Measurements from ENCODE around the gene ENPP1. TPM values are rescaled to one million over a fixed set of nuclear protein-coding genes. Genes with fewer than 3 reads are reported as not detected.

The ENPP1 gene
- total and polyA plus RNA-seq, 9 of the 15 experiments (the other 6 are each of a cell fraction or from before 2014, with no cell fraction given): 0.03 to 0.56 (median 0.14) TPM

DNA sequence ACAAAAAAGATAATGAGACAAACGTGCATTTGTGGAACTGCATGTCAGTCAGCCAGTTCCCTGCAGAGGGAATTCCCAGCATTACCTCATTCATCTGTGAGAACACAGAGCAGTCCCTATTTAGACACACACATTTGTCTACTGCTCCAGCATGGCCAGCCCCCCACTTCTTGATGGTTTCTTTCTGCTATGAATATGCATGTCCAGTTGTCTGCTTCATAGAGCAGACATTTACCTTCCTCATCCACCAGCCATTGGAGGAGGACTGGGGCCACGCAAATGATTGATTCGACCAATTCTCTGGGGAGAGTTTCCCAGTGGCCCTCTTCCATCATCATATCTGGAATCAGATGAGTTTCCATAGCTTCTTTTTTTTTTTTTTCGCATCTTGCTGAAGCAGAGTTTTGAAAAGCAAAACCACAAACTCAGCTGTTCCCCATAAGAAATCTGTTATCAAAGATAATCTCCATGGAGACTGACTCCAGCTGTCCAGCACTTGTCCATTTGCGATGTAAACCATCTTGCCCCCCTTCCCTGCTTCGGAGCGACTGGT is 11.8 kb downstream of the ENPP1 start (continued):
- TF ChIP-seq, protein P1, sequence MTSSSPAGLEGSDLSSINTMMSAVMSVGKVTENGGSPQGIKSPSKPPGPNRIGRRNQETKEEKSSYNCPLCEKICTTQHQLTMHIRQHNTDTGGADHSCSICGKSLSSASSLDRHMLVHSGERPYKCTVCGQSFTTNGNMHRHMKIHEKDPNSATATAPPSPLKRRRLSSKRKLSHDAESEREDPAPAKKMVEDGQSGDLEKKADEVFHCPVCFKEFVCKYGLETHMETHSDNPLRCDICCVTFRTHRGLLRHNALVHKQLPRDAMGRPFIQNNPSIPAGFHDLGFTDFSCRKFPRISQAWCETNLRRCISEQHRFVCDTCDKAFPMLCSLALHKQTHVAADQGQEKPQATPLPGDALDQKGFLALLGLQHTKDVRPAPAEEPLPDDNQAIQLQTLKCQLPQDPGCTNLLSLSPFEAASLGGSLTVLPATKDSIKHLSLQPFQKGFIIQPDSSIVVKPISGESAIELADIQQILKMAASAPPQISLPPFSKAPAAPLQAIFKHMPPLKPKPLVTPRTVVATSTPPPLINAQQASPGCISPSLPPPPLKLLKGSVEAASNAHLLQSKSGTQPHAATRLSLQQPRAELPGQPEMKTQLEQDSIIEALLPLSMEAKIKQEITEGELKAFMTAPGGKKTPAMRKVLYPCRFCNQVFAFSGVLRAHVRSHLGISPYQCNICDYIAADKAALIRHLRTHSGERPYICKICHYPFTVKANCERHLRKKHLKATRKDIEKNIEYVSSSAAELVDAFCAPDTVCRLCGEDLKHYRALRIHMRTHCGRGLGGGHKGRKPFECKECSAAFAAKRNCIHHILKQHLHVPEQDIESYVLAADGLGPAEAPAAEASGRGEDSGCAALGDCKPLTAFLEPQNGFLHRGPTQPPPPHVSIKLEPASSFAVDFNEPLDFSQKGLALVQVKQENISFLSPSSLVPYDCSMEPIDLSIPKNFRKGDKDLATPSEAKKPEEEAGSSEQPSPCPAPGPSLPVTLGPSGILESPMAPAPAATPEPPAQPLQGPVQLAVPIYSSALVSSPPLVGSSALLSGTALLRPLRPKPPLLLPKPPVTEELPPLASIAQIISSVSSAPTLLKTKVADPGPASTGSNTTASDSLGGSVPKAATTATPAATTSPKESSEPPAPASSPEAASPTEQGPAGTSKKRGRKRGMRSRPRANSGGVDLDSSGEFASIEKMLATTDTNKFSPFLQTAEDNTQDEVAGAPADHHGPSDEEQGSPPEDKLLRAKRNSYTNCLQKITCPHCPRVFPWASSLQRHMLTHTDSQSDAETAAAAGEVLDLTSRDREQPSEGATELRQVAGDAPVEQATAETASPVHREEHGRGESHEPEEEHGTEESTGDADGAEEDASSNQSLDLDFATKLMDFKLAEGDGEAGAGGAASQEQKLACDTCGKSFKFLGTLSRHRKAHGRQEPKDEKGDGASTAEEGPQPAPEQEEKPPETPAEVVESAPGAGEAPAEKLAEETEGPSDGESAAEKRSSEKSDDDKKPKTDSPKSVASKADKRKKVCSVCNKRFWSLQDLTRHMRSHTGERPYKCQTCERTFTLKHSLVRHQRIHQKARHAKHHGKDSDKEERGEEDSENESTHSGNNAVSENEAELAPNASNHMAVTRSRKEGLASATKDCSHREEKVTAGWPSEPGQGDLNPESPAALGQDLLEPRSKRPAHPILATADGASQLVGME (CRISPR knock-in tag; IDR thresholded peaks at IDR 0.05): 0 out of 2 replicates have a peak, but pooled peaks have one; percentile 17
- TF ChIP-seq ZNF57 (CRISPR knock-in tag; IDR thresholded peaks at IDR 0.05): no peak
- TF ChIP-seq, protein P2, sequence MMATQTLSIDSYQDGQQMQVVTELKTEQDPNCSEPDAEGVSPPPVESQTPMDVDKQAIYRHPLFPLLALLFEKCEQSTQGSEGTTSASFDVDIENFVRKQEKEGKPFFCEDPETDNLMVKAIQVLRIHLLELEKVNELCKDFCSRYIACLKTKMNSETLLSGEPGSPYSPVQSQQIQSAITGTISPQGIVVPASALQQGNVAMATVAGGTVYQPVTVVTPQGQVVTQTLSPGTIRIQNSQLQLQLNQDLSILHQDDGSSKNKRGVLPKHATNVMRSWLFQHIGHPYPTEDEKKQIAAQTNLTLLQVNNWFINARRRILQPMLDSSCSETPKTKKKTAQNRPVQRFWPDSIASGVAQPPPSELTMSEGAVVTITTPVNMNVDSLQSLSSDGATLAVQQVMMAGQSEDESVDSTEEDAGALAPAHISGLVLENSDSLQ (IDR thresholded peaks at IDR 0.05): no peak
- TF ChIP-seq ZNF146 (CRISPR knock-in tag; IDR thresholded peaks at IDR 0.05; ENCODE audit: unreplicated experiment): no peak
- TF ChIP-seq SOX6 (IDR thresholded peaks at IDR 0.05): 0 out of 2 replicates have a peak, but pooled peaks have one; percentile 10
- TF ChIP-seq, protein P3, sequence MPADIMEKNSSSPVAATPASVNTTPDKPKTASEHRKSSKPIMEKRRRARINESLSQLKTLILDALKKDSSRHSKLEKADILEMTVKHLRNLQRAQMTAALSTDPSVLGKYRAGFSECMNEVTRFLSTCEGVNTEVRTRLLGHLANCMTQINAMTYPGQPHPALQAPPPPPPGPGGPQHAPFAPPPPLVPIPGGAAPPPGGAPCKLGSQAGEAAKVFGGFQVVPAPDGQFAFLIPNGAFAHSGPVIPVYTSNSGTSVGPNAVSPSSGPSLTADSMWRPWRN (IDR thresholded peaks at IDR 0.05; ENCODE audit: low read depth): no peak
- TF ChIP-seq, protein P4, sequence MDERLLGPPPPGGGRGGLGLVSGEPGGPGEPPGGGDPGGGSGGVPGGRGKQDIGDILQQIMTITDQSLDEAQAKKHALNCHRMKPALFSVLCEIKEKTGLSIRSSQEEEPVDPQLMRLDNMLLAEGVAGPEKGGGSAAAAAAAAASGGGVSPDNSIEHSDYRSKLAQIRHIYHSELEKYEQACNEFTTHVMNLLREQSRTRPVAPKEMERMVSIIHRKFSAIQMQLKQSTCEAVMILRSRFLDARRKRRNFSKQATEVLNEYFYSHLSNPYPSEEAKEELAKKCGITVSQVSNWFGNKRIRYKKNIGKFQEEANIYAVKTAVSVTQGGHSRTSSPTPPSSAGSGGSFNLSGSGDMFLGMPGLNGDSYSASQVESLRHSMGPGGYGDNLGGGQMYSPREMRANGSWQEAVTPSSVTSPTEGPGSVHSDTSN (CRISPR knock-in tag; IDR thresholded peaks at IDR 0.05; ENCODE audit: low read depth): no peak
- TF ChIP-seq, protein P4 (tag; conservative IDR thresholded peaks at IDR 0.05; ENCODE audit: low read depth): no peak
- no peak for TF ChIP-seq GATAD2A (IDR thresholded peaks at IDR 0.05)
- TF ChIP-seq SETDB1 (IDR thresholded peaks at IDR 0.05; ENCODE audit: low read length): no peak
- no peak for TF ChIP-seq ZNF780A (CRISPR knock-in tag; IDR thresholded peaks at IDR 0.05)
- no peak for TF ChIP-seq KLF1 (tag; IDR thresholded peaks at IDR 0.05)
- TF ChIP-seq, protein P5, sequence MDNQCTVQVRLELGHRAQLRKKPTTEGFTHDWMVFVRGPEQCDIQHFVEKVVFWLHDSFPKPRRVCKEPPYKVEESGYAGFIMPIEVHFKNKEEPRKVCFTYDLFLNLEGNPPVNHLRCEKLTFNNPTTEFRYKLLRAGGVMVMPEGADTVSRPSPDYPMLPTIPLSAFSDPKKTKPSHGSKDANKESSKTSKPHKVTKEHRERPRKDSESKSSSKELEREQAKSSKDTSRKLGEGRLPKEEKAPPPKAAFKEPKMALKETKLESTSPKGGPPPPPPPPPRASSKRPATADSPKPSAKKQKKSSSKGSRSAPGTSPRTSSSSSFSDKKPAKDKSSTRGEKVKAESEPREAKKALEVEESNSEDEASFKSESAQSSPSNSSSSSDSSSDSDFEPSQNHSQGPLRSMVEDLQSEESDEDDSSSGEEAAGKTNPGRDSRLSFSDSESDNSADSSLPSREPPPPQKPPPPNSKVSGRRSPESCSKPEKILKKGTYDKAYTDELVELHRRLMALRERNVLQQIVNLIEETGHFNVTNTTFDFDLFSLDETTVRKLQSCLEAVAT (IDR thresholded peaks at IDR 0.05): peak in 1 of 2 experiments; percentile 62; a peak in 1 of 4 replicates
- peak; percentile 58 for TF ChIP-seq TAL1 (IDR thresholded peaks at IDR 0.05)
- TF ChIP-seq KLF16 (IDR thresholded peaks at IDR 0.05): no peak; the same call in 1 of the 2 replicates
- TF ChIP-seq, protein P6, sequence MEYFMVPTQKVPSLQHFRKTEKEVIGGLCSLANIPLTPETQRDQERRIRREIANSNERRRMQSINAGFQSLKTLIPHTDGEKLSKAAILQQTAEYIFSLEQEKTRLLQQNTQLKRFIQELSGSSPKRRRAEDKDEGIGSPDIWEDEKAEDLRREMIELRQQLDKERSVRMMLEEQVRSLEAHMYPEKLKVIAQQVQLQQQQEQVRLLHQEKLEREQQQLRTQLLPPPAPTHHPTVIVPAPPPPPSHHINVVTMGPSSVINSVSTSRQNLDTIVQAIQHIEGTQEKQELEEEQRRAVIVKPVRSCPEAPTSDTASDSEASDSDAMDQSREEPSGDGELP (CRISPR knock-in tag; IDR thresholded peaks at IDR 0.05; ENCODE audit: borderline replicate concordance): peak; percentile 71
- TF ChIP-seq ZNF384 (IDR thresholded peaks at IDR 0.05; ENCODE audit: low read depth, low read length): peak; percentile 78

Data from K562 (cell line).